IPS-15b (cell line): Measurements from ENCODE around the gene BCL2A1.
"Not testable (repeated sequence)": the region's sequence is repeated elsewhere in the genome, so short reads cannot be mapped to it uniquely, and the experiment has no call there.

Source experiments
- H3K27me3 ChIP-seq: one replicate; pipeline ENCODE4 v1.6.1; 2013; ENCODE audit warnings: low read length; ENCODE audit not compliant: control insufficient read depth, insufficient read depth
- H3K36me3 ChIP-seq: one replicate; pipeline ENCODE4 v1.6.1; 2013; ENCODE audit warnings: low read length; ENCODE audit not compliant: control insufficient read depth, insufficient read depth
- H3K4me1 ChIP-seq: one replicate; pipeline ENCODE4 v1.6.1; 2013; ENCODE audit warnings: mild to moderate bottlenecking, low read length; ENCODE audit not compliant: control insufficient read depth, insufficient read depth
- H3K4me3 ChIP-seq: one replicate; pipeline ENCODE4 v1.5.1; 2013; ENCODE audit warnings: low read depth, low read length
- H3K9ac ChIP-seq: one replicate; pipeline ENCODE4 v1.6.1; 2013; ENCODE audit warnings: low read depth, mild to moderate bottlenecking, low read length
- H3K9me3 ChIP-seq: one replicate; pipeline ENCODE4 v1.6.1; 2013; ENCODE audit warnings: mild to moderate bottlenecking, low read length; ENCODE audit not compliant: control insufficient read depth, insufficient read depth

BCL2A1 gene

GRCh38 chr15:79967298-79968182 lies 3.5 kb downstream of the BCL2A1 start:
- Histone ChIP-seq H3K4me3 (no peak overlapping the region), H3K4me1 (no peaks in the 10 kb centered on the region), H3K27me3 (no peaks in the 10 kb centered on the region), H3K9me3 (no peaks in the 10 kb centered on the region), H3K9ac (no peak overlapping the region), H3K36me3 (no peaks in the 10 kb centered on the region)

DNA sequence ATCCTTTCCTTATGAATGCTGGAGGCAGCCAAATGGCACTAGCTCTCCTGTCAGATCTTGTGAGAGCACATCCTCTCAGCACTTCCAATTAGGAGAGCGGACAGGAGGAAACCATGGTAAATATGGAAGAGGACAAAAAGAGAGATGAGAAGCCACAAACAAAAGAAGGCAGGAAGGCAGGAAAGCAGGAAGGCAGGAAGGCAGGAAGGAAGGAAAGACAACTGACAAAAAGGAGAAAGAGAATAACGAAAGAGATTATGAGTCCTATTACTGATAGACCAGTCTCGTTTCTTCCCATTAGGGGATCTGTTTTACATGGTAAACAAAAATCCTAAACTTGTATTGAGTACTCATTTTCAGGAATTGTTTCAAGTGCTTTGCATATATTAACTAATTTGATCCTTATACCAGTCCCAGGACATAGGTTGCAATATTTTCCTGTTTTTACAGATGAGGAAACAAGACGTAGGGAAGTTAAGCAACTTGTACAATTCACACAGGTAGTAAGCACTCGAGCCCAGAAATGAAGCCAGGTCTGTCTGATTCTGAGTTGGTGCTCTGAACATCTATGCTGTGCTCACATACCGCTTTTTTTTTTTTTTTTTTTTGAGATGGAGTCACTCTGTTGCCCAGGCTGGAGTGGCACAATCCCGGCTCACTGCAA lies 4.2 kb downstream of the BCL2A1 start:
- no peak overlapping the region for H3K9ac ChIP-seq
- H3K9me3 ChIP-seq: no peaks in the 10 kb centered on the region
- H3K4me3 ChIP-seq: no peak overlapping the region
- no peaks in the 10 kb centered on the region for H3K27me3 ChIP-seq
- H3K36me3 ChIP-seq: no peaks in the 10 kb centered on the region
- H3K4me1 ChIP-seq: no peaks in the 10 kb centered on the region

DNA sequence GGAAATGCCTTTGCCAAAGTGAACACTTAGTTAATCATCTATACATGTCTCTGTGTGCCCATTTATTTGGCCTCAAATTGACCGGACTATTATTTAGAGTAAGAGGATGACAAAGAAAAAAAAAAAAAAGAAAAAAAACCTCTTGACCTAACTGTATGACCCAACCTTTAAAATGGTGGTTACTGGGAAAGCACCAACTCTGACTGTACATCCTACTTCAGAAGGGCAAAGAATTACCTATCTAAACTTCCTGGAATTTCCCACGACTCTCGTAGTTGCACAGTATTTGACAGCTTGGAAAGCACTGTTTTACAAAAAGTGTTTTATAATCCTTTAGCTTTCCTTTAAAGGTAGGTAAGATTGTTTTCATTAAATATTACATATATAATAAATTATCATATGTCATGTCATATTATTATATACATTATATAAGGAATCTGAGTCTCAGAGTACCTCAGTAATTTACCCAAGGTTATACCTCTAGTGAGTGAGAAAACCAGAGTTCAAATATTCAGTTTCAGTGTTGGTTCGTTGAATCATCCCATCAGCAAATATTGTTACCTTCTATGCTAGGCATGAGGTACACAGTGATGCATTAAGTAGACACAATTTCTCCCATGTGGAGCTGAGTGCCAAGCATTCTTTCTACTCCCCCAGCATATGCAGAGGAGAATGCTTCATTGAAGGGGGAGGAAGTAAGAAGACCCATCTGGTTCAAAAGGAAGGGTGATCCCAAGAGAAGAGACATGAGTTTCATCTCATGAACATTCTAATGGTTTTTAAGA lies 5.0 kb downstream of the BCL2A1 start:
- Histone ChIP-seq H3K4me1 (no peaks in the 10 kb centered on the region), H3K9me3 (no peaks in the 10 kb centered on the region), H3K4me3 (no peak overlapping the region), H3K27me3 (no peaks in the 10 kb centered on the region), H3K36me3 (no peaks in the 10 kb centered on the region), H3K9ac (no peak overlapping the region)

GRCh38 chr15:79964232-79964805 lies 6.7 kb downstream of the BCL2A1 start:
- Histone ChIP-seq H3K9ac (no peak overlapping the region), H3K27me3 (no peaks in the 10 kb centered on the region), H3K4me1 (no peaks in the 10 kb centered on the region), H3K4me3 (no peak overlapping the region), H3K9me3 (no peaks in the 10 kb centered on the region), H3K36me3 (no peaks in the 10 kb centered on the region)

- not testable (repeated sequence) for H3K4me1 ChIP-seq, H3K4me3 ChIP-seq, H3K27me3 ChIP-seq, H3K9ac ChIP-seq, H3K9me3 ChIP-seq, H3K36me3 ChIP-seq
Measured at GRCh38 chr15:79962921-79963320, 8.1 kb downstream of the BCL2A1 start.

DNA sequence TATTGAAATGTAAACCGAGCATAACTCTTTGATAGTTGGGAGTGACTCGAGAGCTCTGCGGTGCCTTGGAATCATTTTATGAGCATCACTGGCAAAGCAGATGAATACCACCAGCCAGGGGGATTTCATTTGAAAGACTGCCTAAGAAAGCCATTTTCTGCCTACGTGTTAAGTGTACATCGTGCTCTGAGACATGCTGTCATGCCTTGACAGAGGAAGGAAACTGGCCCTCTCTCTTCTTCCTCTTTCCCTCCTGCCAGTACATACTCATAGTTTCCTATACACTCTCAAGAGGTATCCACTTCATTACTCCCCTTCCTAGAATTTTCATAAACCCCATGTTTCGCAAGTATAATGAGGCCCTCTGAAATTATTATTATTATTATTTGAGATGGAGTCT lies 8.8 kb downstream of the BCL2A1 start:
- Histone ChIP-seq H3K4me3 (no peak overlapping the region), H3K36me3 (no peaks in the 10 kb centered on the region), H3K9ac (no peak overlapping the region), H3K27me3 (no peaks in the 10 kb centered on the region), H3K9me3 (no peaks in the 10 kb centered on the region), H3K4me1 (no peaks in the 10 kb centered on the region)

DNA sequence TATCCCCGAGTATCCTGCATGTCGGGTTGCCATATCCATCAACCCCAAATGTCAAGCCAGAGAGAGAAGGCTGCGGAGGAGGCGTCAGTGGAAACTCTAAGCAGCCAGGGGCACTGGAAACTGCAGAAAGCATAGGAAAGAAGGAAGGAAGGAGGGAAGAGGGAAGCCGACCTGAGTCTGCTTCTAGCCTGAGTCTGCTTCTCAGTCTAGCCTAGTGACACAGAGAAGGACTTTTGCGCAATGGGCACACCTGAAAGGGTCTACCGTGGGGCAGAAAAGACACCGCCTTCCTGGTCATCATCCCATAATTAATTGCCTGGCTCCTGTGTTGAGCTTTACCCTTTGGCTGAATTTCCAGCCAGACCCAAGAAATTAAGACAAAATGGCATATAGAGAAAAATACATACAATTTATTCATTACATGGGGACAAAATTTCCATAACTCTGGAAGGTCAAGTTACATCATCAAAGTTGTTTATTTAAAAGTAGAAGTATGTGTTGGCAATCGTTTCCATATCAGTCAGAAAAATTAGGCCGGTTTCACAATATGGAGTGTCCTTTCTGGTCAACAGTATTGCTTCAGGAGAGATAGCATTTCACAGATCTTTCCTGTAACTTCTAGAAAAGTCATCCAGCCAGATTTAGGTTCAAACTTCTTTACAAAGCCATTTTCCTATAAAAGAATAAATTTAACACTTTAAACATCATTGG lies 10.3 kb downstream of the BCL2A1 start:
- no peaks in the 10 kb centered on the region for H3K9me3 ChIP-seq
- H3K27me3 ChIP-seq: no peaks in the 10 kb centered on the region
- H3K36me3 ChIP-seq: no peaks in the 10 kb centered on the region
- no peaks in the 10 kb centered on the region for H3K4me1 ChIP-seq
- H3K4me3 ChIP-seq: no peak overlapping the region
- H3K9ac ChIP-seq: no peak overlapping the region

DNA sequence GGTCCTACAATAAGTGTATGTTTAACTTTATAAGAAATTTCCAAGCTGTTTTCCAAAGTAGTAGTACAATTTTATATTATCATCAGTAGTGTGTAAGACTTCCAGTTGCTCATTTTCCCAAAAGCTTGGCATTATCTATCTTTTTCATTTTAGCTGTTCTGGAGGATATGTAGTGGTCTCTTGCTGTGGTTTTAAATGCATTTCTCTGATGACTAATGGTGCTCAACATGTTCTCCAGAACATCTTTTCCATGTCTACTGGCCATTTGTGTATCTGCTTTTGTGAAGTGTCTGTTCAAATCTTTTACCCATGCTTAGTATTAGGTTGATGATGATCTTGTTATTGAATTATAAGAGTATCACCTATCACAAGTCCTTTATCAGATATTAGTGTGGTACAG lies 13.3 kb downstream of the BCL2A1 start:
- no peaks in the 10 kb centered on the region for H3K36me3 ChIP-seq
- H3K9ac ChIP-seq: no peak overlapping the region
- H3K9me3 ChIP-seq: no peaks in the 10 kb centered on the region
- no peaks in the 10 kb centered on the region for H3K4me1 ChIP-seq
- H3K4me3 ChIP-seq: no peak overlapping the region
- no peaks in the 10 kb centered on the region for H3K27me3 ChIP-seq

- no peaks in the 10 kb centered on the region for H3K9me3 ChIP-seq
- H3K36me3 ChIP-seq: no peaks in the 10 kb centered on the region
- no peaks in the 10 kb centered on the region for H3K27me3 ChIP-seq
- H3K4me3 ChIP-seq: no peak overlapping the region
- no peak overlapping the region for H3K9ac ChIP-seq
- H3K4me1 ChIP-seq: no peaks in the 10 kb centered on the region
Measured at GRCh38 chr15:79956354-79956939, 14.5 kb downstream of the BCL2A1 start.

- Histone ChIP-seq H3K27me3 (no peaks in the 10 kb centered on the region), H3K9me3 (no peaks in the 10 kb centered on the region), H3K36me3 (no peaks in the 10 kb centered on the region), H3K4me1 (no peaks in the 10 kb centered on the region), H3K4me3 (no peak overlapping the region), H3K9ac (no peak overlapping the region)
Measured at GRCh38 chr15:79954661-79955060, 16.3 kb downstream of the BCL2A1 start.

DNA sequence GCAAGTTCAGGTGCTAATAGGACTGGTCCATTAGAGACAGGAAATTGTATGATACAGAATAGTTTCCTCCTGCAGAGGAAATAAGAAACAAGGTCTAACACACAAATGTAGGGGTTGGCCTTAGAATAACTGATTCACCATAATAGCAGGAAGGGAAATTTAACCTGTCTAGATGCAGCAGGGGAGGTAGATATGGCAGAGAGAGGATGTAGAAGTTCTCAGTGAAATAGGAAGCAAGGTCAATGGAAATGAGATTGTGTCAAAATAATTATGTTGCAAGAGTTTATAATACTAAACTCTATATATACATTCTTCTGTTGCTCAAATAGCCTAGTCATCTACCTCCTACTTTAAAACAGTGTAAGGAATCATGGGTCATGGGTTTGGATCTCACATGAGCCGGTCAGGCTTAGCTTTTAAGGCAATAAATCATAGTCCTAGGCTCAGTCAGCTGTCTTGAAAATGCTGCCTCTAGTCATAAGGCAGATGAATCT lies 17.0 kb downstream of the BCL2A1 start:
- no peaks in the 10 kb centered on the region for H3K4me1 ChIP-seq
- no peaks in the 10 kb centered on the region for H3K9me3 ChIP-seq
- H3K4me3 ChIP-seq: no peak overlapping the region
- no peaks in the 10 kb centered on the region for H3K27me3 ChIP-seq
- H3K36me3 ChIP-seq: no peaks in the 10 kb centered on the region
- H3K9ac ChIP-seq: no peak overlapping the region
